GM10248 (cell line): Measurements from ENCODE around the gene SPTBN2.
A peak's percentile ranks its signal among the peaks of the same experiment; 100 is the strongest.

Experiments
- CTCF ChIA-PET: fragments of 300-600 bp; sonication (Branson Sonifier 250); formaldehyde crosslinking; extraction: SDS; loops from one replicate; lab custom pipeline; 2021; ENCODE audit warnings: antibody characterized with exemption; lab: Yijun Ruan, JAX
- POLR2A ChIA-PET: fragments of 350-650 bp; sonication (Branson Sonifier 250); formaldehyde crosslinking; extraction: SDS; loops from one replicate; lab custom pipeline; 2020; ENCODE audit warnings: antibody characterized with exemption; lab: Yijun Ruan, JAX
- DNase-seq: peaks from one replicate; pipeline ENCODE4 v3.0.0; 2012; ENCODE audit errors: extremely low spot score
- TF ChIP-seq, protein P1 (sequence below): IDR thresholded peaks from 2 replicates; pipeline ENCODE4 v1.5.1; 2012; ENCODE audit warnings: mild to moderate bottlenecking, low read depth; ENCODE audit errors: extremely low read depth, missing control alignments, control extremely low read depth

Gene SPTBN2

GRCh38 chr11:66741153-66741552 is 12.1 kb upstream of the SPTBN2 start:
- ChIA-PET POLR2A (no interaction called here), CTCF (interaction anchor here (1.0 to 1.5 kb wide), 2 partner anchors 10 to 45 kb away, joined by 3 read pairs; no protein-coding TSS in a partner anchor)
- TF ChIP-seq, protein P1, sequence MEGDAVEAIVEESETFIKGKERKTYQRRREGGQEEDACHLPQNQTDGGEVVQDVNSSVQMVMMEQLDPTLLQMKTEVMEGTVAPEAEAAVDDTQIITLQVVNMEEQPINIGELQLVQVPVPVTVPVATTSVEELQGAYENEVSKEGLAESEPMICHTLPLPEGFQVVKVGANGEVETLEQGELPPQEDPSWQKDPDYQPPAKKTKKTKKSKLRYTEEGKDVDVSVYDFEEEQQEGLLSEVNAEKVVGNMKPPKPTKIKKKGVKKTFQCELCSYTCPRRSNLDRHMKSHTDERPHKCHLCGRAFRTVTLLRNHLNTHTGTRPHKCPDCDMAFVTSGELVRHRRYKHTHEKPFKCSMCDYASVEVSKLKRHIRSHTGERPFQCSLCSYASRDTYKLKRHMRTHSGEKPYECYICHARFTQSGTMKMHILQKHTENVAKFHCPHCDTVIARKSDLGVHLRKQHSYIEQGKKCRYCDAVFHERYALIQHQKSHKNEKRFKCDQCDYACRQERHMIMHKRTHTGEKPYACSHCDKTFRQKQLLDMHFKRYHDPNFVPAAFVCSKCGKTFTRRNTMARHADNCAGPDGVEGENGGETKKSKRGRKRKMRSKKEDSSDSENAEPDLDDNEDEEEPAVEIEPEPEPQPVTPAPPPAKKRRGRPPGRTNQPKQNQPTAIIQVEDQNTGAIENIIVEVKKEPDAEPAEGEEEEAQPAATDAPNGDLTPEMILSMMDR, result no peak
- no peak for DNase-seq

DNA sequence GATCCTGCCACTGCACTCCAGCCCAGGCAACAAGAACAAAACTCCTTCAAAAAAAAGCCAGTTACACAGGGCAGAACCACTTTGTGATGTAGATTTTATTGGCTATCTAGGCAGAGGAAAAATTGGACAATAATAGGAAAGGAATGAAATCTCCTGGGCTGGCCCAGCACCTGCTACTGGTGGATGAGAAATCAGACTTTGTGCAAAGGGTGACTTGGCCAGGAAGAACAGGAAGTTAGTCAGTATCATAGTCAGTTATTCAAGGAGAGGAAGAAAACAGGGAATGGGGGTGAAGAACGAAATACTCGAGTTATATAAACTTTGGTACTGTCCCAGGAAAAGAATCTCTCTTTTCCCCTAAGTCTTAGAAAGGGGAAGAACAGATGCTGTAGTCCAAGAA is 11.0 kb upstream of the SPTBN2 start:
- TF ChIP-seq, protein P1, result no peak
- ChIA-PET CTCF (no interaction called here), POLR2A (no interaction called here)
- DNase-seq, result no peak

- no peak for DNase-seq
- TF ChIP-seq, protein P1, result no peak
- ChIA-PET CTCF (interaction anchor here (1.0 kb wide), 1 partner anchor 19 kb away, joined by 3 read pairs; no protein-coding TSS in a partner anchor), POLR2A (no interaction called here)
These were observed 5.2 kb upstream of the SPTBN2 start for GRCh38 chr11:66734215-66734614.

DNA sequence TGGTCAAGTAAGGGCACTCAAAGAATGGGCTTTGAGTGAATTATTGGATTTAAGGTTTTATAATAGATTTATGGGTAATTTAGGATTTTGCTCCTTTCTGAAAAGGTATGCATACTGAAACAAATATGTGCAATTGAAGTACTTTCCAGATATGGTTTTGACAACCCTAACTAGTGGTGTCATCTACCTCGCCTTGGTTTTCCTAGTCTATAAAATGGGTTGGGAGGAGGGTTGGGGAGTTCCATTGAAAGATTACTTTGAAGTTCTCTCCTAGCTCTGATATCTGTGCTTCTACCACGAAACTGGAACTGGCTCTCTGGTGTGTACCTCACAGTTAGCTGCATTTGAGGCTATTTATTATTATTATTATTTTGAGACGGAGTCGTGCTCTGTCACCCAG is 431 bp upstream of the SPTBN2 start:
- no peak for DNase-seq
- CTCF ChIA-PET, result interaction anchor here (1.8 kb wide), 1 partner anchor 34 kb away, joined by 5 read pairs; no protein-coding TSS in a partner anchor
- TF ChIP-seq, protein P1, result no peak
- POLR2A ChIA-PET, result no interaction called here

GRCh38 chr11:66728038-66728692 is 851 bp downstream of the SPTBN2 start:
- ChIA-PET POLR2A (no interaction called here), CTCF (interaction anchor here (1.0 to 1.8 kb wide), 2 partner anchors 33 to 106 kb away, joined by 3 to 5 read pairs; no protein-coding TSS in a partner anchor)
- TF ChIP-seq, protein P1, result no peak
- DNase-seq, result peak; percentile 52

- CTCF ChIA-PET, result interaction anchor here (0.8 to 2.2 kb wide), 2 partner anchors 33 to 107 kb away, joined by 3 to 8 read pairs; no protein-coding TSS in a partner anchor
- POLR2A ChIA-PET, result interaction anchor here (1.0 kb wide), 1 partner anchor 116 kb away, joined by 3 read pairs; no protein-coding TSS in a partner anchor
- DNase-seq, result peak; percentile 50
- TF ChIP-seq, protein P1, result no peak
These were observed 1.6 kb downstream of the SPTBN2 start for GRCh38 chr11:66727282-66728037.
